ENCODE measurements around the gene TMEM89. TPM values are rescaled to one million over a fixed set of nuclear protein-coding genes. Genes with fewer than 3 reads are reported as not detected.

Gene TMEM89
- polyA plus RNA-seq, 1 experiment, result not detected

- DNase-seq (ENCODE audit: low read depth, low spot score), result no peak
- ChIA-PET CTCF (interaction anchor here (0.6 kb wide), 1 partner anchor 209 kb away, joined by 3 read pairs; no protein-coding TSS in a partner anchor), POLR2A (no interaction called here)
- H3K27me3 ChIP-seq (ENCODE audit: control insufficient read depth, insufficient read depth, low read length), result peaks cover 6% of the 10 kb centered on the region
- H3K9me3 ChIP-seq (ENCODE audit: control insufficient read depth, insufficient read depth, low read length), result peaks cover 19% of the 10 kb centered on the region; the same call in 1 of the 2 replicates
- no peak overlapping the region for H3K27ac ChIP-seq (ENCODE audit: low read depth, low read length)
- no peak for TF ChIP-seq CTCF (IDR thresholded peaks at IDR 0.05; ENCODE audit: low read depth, low read length)
- H3K4me3 ChIP-seq (ENCODE audit: low read depth, low read length), result no peak overlapping the region
These were observed 35.3 kb upstream of the TMEM89 start for GRCh38 chr3:48656841-48657281.

- peaks cover 16% of the 10 kb centered on the region; the same call in 1 of the 2 replicates for H3K9me3 ChIP-seq (ENCODE audit: control insufficient read depth, insufficient read depth, low read length)
- no peak overlapping the region for H3K27ac ChIP-seq (ENCODE audit: low read depth, low read length)
- POLR2A ChIA-PET, result no interaction called here
- no peak for DNase-seq (ENCODE audit: low read depth, low spot score)
- H3K4me3 ChIP-seq (ENCODE audit: low read depth, low read length), result peak overlapping the region; percentile 54
- peaks cover 5% of the 10 kb centered on the region for H3K27me3 ChIP-seq (ENCODE audit: control insufficient read depth, insufficient read depth, low read length)
- TF ChIP-seq CTCF (IDR thresholded peaks at IDR 0.05; ENCODE audit: low read depth, low read length), result peak; percentile 56
- CTCF ChIA-PET, result no interaction called here
These were observed 34.7 kb upstream of the TMEM89 start for GRCh38 chr3:48656061-48656840.

- H3K27ac ChIP-seq (ENCODE audit: low read depth, low read length), result no peak overlapping the region
- H3K27me3 ChIP-seq (ENCODE audit: control insufficient read depth, insufficient read depth, low read length), result peaks cover 4% of the 10 kb centered on the region
- TF ChIP-seq CTCF (IDR thresholded peaks at IDR 0.05; ENCODE audit: low read depth, low read length), result no peak
- peaks cover 10% of the 10 kb centered on the region; the same call in 1 of the 2 replicates for H3K9me3 ChIP-seq (ENCODE audit: control insufficient read depth, insufficient read depth, low read length)
- ChIA-PET CTCF (interaction anchor here (1.1 kb wide), 1 partner anchor 21 kb away, joined by 3 read pairs; the partner anchor contains the start of gene SLC26A6), POLR2A (no interaction called here)
- DNase-seq (ENCODE audit: low read depth, low spot score), result no peak
- peak overlapping the region; percentile 54 for H3K4me3 ChIP-seq (ENCODE audit: low read depth, low read length)
These were observed 34.0 kb upstream of the TMEM89 start for GRCh38 chr3:48655606-48656005.

DNA sequence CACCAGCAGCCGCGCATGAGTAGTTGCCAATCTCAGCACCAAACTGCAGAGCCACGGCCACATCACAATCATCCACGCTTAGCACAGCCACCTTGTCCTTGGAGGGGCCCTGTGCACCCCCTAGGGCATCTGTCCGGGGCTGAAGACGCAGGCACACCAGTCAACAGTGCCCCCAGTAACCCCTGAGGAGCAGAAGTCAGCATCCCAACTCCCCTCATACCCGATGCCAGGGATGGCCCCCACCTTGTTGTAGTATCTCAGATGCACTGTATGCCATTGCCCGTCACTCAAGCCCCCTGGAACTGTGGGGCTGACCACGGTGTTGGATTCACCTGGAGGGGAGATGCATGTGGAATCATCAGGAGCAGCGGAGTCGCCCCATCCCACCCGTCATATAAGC lies 33.5 kb upstream of the TMEM89 start:
- H3K4me3 ChIP-seq (ENCODE audit: low read depth, low read length), result no peak overlapping the region
- DNase-seq (ENCODE audit: low read depth, low spot score), result no peak
- H3K9me3 ChIP-seq (ENCODE audit: control insufficient read depth, insufficient read depth, low read length), result peaks cover 8% of the 10 kb centered on the region; the same call in 1 of the 2 replicates
- TF ChIP-seq CTCF (IDR thresholded peaks at IDR 0.05; ENCODE audit: low read depth, low read length), result no peak
- CTCF ChIA-PET, result interaction anchor here (1.1 kb wide), 1 partner anchor 20 kb away, joined by 3 read pairs; the partner anchor contains the start of gene SLC26A6
- H3K27ac ChIP-seq (ENCODE audit: low read depth, low read length), result no peak overlapping the region
- peaks cover 2% of the 10 kb centered on the region for H3K27me3 ChIP-seq (ENCODE audit: control insufficient read depth, insufficient read depth, low read length)
- POLR2A ChIA-PET, result no interaction called here

All from AG04450 (cell line).